Stimulated activated CD8-positive, alpha-beta memory T cell treated with anti-CD3 and anti-CD28 coated beads, Interleukin-4, amount 100 ng/mL, for 4 hours (primary cell): Measurements from ENCODE around the gene UVSSA.
A peak's percentile ranks its signal among the peaks of the same experiment; 100 is the strongest.
"Not testable (repeated sequence)": the region's sequence is repeated elsewhere in the genome, so short reads cannot be mapped to it uniquely, and the experiment has no call there.

ENCODE experiments used
- DNase-seq, 2 donors: peaks; one replicate each; pipeline ENCODE4 v3.0.0-alpha.2; 2020; ENCODE audit warnings: low read depth in 2 of 2, low spot score in 1 of 2

Gene UVSSA

GRCh38 chr4:1330761-1331590, 16.0 kb upstream of the UVSSA start:
- peak; percentile 29 to 42 for DNase-seq

DNA sequence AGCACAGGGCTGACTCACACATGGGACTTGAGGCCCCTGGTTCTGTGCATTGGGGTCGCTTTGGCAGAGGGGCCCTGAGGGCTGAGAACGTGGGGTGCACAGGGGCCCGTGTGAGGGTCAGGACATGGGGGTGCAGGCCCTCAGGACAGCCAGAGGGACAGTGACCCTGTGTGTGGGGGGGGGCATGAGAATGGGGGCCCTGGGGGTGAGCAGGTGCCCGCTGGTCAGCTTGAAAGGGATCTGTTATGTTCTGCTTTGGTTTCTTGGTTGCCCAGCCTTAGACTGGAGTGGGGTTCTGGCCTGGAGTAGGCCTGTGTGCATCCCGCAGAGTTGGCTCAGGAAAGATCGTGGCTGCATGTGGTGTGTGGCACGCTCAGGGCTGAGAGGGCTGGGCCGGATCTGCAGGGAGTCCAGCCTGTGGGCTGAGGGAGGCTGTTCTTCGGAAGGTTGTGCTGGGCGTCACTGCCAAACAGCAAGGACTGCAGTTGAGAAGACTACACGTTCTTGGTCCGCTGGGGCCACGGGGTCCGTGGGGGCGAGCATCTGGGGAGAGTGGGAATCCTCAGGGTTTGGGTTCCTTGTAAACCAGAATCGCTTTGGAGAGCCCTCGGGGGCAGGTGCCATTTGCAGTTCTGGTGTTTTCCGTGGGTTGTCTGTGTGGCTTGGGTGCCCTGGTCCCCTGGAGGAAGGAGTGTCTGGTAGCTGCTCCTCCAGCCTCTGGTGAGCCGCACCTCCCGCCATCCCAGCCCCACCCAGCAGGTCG, 15.2 kb upstream of the UVSSA start:
- DNase-seq = no peak

DNA sequence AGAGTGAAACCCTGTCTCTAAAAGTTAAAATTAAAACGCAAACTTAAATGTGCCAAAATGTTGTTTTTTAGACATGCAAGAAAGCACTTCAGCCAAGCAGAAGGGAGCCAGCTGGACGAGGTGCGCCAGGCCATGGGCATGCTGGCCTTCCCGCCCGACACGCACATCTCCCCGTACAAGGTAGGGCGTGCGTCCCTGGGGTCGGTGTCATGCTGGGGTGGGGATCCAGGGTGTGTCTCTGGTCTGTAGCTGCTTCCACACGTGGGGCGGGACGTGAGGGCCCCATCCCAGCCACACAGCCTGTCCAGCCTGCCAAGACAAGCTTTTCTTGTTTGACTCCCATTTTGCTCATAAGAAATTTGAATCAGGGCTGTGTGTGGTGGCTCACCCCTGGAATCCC, 14.3 kb upstream of the UVSSA start:
- no peak for DNase-seq

DNA sequence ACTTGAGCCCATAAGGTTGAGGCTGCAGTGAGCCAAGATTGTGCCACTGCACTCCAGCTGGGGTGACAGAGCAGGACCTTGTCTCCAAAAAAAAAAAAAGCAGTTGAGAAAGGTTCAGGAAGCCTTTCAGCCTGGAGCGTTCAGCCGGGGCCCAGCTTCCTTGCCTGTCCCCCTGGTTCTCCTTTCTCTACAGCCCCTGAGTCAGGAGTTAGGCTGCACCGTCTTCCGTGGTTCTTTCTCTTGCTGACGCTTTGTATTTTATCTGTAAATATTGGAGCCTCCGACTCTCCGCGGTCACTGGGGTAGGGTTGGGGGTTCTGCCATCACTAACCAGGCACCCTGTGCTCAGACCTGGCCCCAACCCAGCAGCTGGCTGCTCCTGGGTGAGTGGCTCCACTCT, 13.8 kb upstream of the UVSSA start:
- no peak for DNase-seq

DNA sequence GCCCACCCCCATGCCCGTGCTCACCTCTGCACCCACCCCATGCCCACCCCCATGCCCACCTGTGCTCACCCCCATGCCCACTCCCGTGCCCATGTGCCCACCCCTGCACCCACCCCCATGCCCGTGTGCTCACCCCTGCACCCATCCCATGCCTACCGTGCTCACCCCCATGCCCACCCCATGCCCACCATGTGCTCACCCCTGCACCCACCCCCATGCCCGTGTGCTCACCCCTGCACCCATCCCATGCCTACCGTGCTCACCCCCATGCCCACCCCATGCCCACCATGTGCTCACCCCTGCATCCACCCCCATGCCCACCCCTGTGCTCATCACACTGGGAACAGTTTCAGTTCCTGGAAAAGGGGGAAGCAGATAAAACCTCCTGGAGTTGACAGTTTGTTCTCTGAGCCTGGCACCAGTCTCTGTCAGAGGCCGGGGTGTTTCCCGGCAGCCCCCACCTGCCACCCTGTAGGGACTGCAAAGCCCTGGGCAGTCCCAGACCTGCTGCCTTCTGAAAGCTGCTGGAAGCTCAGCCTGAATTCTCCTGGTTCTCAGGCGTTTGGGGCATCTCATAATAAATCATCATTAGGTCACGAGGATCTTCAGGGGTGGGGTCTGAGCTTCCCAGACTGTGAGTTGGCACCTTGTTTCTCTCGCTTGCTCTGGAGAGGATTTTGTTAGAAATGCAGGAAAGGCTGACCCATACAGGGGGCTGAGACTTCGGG, 13.0 kb upstream of the UVSSA start:
- DNase-seq = not testable (repeated sequence)

- no peak for DNase-seq
Measured at GRCh38 chr4:1334579-1334895, 12.5 kb upstream of the UVSSA start.

DNA sequence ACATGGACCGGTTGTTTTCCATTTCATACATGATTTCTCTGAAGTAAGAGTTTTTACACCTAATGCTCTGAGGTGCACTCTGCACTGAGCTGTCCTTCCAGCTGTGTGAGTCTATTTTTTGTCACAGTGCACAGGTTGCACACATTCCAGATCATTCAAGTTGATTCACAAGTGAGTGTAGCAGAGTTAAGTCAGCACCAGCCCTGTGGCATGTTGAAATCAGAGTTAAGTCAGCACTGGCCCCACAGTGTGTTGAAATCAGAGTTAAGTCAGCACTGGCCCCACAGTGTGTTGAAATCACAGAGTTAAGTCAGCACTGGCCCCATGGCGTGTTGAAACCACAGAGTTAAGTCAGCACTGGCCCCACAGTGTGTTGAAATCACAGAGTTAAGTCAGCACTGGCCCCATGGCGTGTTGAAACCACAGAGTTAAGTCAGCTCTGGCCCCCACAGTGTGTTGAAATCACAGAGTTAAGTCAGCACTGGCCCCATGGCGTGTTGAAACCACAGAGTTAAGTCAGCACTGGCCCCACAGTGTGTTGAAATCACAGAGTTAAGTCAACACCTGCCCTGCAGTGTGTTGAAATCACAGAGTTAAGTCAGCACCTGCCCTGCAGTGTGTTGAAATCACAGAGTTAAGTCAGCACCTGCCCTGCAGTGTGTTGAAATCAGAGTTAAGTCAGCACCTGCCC, 11.7 kb upstream of the UVSSA start:
- DNase-seq = not testable (repeated sequence)

GRCh38 chr4:1336088-1336491, 10.9 kb upstream of the UVSSA start:
- no peak for DNase-seq

DNA sequence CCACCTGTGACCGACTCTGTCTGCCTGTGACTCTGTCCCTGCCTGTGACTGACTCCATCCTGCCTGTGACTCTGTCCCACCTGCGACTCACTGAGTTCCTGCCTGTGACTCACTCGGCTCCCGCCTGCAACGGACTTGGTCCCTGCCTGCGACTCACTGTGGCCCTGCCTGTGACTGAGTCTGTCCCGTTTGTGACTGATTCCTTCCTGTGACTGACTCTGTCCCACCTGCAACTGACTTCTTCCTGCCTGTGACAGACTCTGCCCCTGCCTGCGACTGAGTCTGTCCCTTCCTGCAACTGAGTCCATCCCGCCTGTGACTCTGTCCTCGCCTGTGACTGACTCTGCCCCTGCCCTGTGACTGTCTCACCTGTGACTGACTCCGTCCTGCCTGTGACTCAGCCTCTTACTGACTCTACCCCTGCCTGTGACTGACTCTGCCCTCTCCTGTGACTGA, 9.6 kb upstream of the UVSSA start:
- peak in 1 of 2 donors; percentile 62 for DNase-seq

- no peak for DNase-seq
Measured at GRCh38 chr4:1337951-1338751, 8.9 kb upstream of the UVSSA start.

DNA sequence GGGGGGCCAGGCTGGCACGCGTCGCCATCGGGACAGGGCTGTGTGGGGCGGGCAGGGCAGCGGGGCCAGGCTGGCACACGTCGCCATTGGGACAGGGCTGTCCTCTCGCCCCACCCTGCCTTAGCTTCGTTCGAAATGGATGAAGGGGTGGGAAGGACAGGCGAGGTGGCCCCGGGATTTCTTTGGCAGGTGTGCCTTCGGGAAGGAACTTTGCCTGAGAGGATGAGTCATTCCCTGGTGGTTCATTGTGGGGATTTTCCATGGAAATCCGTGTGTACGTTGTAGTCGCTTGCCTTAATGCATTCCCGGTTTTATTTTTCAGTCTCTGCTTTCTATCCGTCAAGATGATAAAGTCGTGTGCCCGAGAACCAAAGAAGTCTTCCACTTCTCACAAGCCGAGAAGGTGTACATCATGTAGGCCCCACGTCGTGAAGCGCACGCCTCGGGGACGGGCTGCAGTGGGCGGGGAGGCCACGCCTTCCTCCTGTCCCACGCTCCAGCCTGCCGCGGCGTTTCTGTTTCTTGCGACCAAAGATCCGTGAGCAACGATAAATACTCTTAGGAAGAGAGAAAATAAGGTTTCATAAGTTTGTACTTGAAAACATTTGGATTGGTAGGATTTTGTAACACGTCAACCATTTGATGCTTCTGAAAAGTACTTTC, 8.1 kb upstream of the UVSSA start:
- no peak for DNase-seq

- DNase-seq = no peak
Measured at GRCh38 chr4:1339489-1339888, 7.5 kb upstream of the UVSSA start.

DNA sequence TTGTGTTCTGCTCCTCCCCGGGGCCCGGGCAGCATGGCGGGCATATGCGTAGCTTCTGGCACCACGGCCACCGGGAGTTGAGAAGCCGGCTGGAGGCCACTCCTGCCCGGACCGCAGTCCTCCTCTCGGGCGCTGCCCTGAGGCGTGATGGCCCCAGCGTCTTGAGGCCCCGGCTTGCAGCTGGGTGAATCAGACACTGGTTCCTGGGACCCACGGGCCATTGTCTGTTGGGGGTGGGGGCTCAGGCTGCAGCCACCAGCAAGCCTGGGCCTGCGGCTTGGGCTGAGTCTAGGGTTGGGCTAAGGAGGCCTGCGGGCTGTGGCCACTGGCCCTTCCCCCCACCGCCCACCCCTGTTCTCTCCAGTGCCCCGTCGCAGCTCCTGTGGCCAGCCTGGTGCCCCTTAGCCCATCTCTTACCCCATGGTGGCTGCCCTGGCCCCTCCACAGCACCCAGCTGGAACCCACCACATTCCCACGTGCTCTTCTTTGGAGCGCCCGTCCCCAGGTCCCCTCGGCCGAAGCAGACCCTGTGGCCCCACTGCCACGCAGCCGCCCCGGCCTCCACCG, 6.7 kb upstream of the UVSSA start:
- DNase-seq = no peak

DNA sequence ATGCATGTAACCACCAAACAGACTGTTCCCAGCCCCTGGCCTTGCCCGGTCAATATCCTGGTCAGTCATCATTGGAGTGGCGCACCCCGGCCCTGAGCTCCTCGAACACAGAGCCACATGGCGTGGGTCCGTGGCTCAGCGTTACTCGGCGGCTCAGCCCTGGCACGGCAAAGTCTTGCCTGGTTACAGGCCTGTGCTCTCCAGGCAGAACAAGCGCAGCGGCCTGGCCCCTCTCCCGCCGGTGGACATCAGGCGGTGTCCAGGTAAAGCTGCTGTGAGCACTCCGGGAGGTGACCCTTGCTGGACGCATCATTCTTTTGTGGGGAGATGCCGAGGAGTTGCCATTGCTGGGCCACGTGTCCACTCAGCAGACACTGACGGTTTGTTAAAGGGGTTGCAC, 6.1 kb upstream of the UVSSA start:
- no peak for DNase-seq

GRCh38 chr4:1342003-1342402, 5.0 kb upstream of the UVSSA start:
- no peak for DNase-seq

DNA sequence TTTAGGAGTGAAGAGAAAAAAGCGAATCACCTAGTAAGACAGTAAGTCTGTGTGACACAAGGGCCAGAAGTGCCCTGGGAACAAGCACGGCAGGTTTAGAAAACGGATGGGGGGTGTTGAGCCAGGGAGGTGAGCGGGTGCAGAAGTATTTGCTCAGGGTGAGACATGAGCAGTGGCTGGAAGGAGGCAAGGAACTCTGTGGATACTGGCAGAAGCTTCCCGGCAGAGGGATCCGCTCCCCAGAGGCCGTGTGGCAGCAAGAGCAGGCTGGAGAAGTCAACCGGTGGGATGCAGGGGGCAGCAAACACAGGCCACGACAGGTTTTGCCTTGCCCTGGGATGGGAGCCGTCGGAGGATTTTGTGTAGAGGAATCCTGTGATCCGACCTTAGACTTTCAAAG, 2.3 kb upstream of the UVSSA start:
- DNase-seq = no peak

GRCh38 chr4:1345903-1346780, 866 bp upstream of the UVSSA start:
- peak in 1 of 2 donors; percentile 9 for DNase-seq

- DNase-seq = peak in 1 of 2 donors; percentile 9
Measured at GRCh38 chr4:1347410-1347864, 429 bp downstream of the UVSSA start.
